NCI-H1092 treated with DMSO at 0.1 percent for 48 hours (cell line): ENCODE results near the gene CFAP73.
A peak's percentile ranks its signal among the peaks of the same experiment; 100 is the strongest.
"Not testable (repeated sequence)": the region's sequence is repeated elsewhere in the genome, so short reads cannot be mapped to it uniquely, and the experiment has no call there.

Experiments used
- DNase-seq: peaks from one replicate; lab custom pipeline; 2025; lab: John Stamatoyannopoulos, UW

CFAP73 gene

DNA sequence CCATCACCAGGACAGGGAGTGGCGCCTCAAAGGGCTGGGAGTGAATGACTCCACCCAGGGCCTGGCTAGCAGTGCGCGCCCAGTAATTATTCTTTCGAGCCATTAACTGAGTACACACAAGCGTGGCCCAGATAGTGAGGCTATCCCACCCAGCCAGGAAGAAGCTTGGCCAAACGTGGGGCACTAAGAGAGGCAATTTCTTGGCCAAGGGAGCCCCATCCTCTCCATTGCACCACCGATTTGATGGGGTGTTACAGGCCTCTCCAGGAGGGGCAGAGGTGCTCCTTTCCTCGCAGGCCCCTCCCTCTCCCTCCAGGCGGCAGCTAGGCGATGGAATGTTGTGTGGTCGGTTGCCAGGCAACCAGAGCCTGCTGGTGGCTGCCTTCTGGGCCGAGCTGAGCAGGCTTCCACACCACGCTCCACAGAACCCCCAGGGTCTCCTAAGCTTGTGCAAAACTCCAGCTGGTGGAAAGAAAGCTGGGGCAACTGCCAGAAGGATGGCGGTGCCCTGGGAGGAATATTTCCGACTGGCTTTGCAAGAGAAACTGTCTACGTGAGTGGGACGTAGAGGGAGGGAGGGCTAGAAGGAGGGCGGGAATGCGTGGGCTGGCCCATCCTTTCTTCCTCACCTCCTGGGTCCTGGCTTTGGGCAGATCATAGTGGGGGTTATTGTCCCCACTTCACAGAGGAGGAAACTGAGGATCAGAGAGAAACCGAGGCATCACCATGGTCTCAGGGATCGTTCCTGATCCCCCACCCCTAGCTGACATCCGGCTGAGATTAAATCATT lies at the start of gene CFAP73:
Gene CFAP73, plus strand, starts transcription at position 364 of the 790 bp plus-strand sequence. Its CDS starts 134 bp downstream, at position 498.
- DNase-seq: peak; percentile 19

DNA sequence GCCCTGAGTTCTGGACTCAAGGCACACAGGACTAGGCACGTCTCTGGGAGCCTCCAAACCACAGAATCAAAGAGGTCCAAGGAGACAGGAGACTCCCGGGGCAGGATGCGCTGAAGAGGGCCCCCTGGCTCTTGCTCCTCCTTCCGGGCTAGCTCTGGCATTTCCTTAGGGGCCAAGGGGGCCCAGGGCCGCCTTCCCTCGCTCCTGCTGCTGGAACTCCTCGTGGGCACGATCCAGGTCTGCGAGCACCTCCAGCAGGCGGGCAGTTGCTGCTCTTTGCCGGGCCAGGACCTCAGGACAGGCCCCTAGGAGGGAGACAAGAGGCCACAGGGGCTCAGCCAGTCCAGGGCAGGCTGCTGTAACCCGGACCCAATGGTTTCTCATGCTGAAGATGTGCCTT lies 49.8 kb upstream of the CFAP73 start:
- DNase-seq: no peak

DNA sequence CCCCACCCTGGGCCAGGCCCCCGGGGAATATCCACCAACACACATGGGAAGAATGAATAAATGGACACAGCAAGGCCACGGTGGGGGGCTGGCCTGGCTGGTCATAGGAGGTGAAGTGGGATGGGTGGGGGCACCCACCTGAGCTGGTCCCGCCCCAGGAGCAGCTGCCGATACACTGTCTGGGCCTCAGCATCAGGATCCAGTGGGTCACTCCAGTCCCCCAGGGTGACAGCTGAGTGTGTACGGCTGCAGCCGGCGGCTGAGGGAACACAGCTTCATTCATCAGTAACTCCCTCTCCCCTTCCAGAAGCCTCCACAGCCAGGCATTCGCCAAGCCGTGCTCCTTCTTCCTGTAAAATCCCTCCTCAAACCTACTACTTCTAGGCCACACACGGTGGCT lies 47.8 kb upstream of the CFAP73 start:
- DNase-seq: no peak

DNA sequence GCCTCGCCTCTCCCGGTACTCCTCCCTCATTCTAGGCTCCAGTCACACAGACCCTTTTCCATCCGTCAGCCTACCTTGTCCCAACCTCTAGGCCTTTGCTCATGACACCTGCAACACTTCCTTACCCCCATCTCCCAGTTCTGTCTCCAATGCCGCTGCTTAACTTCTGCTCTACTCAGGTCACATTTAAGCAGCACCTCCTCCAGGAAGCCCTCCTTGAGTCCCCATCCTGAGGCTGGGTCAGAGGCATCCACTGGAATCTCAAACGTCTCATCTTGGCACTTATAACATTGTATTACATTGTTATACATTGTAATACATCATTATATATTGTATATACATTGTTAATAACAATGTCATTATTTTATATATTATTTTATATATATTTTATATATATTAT lies 46.7 kb upstream of the CFAP73 start:
- DNase-seq: no peak

DNA sequence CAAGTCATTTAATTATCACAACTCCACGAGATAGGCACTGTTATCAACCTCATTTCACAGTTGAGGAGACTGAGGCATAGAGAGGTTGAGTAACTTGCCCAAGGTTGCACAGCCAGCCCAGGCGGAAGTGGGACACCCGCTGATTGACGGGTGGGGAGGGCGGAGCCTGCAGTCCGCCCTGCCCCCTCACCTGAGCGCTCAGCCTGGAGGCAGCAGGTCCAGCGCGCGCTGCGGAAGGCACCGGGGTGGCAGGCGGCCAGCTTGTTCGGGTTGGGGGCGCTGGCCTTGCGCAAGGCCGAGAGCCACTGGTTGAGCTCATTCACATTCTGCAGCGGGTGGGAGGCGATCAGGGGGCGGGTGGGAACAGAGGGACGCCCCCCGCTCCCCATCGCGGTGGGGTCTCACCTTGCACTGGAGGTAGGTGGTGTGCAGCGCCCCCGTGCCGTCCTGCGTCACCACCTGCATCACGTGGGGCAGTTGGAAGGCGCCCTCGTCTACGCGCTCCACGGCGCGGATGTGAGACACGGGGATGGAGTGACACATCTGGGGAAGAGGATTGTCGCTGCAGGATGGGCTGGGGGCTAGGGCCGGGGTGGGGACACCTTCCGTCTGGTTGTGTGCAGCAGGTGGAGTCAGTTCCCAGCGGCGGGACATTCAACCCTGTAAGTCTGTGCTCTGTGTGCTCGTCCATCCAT lies 45.6 kb upstream of the CFAP73 start:
- peak; percentile 49 for DNase-seq

DNA sequence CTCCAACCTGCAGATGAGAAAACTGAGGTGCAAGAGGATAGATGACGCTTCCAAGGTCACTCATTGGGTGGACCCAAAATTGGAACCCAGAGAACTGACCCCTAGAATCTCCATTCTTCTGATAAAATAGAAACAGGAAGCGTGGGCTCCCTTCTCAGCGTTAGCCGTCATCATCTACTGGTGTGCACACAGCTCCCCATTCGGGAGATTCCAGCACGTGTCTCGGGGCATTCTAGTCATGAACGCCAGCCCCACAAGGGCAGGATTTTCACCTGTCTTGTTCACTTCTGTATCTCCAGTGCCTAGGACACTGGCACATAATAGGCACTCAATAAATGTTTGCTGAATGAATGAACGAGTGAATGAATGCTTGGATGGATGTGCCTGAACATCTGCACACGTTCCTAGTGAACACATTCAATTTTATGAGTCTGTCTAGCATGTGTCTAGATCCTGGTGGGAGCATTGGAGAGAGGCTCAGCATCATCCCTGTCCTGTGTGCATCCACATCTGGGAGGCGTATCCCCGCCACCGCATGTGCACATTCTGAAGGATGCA lies 44.5 kb upstream of the CFAP73 start:
- DNase-seq: no peak

DNA sequence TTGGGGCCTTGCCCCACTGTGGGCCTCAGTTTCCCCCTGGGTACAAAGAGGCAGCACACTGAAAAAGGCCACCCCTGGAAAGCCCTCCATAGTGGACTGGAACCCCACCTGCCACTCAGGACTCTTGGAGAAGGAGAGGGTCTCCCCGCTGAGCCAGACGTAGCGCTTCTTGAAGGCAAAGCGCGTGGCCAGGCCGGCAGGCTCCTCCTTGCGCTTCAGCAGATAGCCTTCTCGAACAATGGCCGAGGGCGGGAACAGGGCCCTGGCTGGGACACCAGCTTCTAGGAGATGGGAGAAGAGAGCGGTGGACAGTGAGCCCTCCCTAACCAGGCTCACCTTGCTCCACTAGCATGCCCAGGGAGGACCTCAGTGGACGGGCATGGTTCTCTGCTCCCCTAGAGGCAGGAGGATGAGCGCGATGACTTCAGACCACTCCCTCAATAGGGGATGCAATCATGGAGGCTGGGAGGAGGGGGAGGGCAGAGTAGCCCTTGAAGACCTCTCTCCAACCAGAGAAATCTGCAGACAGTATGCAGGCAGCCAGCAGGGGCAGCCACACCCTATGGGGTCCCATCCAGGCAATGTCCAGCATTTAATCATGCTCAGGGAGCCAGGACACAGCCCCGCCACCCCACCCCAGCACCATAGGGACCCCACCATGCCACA lies 43.8 kb upstream of the CFAP73 start:
- DNase-seq: no peak

DNA sequence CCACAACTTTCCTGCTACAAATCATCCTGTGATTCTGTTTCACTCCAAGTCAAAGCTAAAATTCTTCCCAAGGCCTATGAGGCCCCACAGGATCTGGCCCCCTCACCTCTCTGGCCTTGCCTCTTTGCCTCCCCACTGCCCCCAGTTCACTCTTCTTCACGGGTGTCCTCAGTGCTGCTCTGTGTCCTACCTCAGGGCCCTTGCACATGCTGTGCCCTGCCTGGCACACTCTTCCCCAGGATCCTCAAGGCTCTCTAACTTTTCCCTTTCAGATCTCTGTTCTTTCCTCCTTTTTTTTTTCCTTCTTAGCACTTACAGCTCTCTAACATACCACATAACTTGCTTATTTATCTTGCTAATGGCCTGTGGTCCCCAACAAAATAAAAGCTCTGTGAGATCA lies 43.2 kb upstream of the CFAP73 start:
- no peak for DNase-seq

DNA sequence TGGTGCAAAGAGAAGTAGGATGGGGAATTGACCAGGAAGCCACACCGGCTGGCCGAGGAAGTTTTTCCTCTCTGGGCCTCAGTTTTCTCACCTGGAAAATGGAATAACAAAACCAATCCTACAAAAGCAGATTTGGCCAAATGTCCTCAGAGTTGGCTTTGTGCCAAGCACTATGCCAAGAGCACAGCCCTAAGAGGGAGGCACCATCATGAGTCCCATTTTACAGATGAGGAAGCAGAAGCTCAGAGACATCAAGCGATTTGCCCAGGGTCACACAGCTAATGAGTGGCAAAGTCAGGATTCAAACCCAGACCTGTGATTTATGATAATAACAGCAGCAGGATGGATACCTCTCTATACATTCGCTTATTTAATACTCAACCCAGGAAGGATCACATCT lies 41.2 kb upstream of the CFAP73 start:
- no peak for DNase-seq

DNA sequence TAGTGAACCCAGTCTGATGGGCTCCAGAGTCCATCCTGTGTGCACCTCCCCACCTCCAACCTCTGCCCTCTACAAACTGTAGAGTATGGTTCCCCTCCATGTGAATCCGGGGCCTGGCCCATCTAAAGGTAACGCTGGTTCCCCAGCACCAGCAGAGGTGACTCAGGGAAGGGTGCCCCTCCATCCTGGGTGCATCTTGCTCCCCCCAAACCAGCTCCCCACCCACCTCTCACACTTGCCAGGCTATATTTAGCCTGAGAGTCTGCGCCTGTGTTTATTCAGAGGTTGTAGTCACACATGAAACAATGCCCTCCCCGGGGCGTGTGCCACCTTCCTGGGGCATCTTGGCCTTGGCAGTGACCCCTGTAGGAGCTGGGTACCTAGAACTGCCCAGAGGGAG lies 40.2 kb upstream of the CFAP73 start:
- DNase-seq: no peak

DNA sequence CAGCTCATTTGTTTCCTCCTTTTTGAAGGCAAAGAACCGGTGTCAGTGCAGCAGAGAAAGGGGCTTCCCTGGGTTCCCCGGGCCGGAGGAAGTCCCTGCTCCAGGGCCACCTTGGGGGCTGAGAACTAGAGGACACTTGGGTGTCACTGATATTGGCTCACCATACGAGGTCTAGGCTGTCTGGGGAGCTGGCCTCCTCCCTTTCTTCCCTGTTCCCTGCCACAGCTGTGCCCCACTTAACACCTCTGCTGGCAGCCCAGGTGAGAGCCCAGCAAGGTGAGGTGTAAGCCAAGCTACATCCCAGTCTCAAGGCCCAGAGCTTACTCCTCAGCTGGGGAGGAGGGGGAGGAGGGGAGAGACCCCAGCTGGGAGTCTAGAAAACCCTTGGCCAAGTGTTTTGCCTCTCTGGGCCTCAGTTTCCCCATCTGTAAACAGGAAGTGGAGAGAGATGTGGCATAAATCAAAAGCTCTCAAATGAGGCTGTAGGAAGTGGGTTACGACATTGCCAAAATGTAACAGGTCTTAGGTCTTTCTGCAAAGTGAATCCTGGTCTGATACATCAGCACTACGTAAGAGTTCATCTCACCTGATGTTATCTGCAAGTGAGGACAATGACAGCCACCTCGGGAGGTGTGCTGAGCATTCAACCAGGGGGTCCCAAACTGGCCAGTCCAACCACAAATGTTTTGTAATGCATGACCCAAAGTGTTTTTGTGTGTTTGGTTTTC lies 39.5 kb upstream of the CFAP73 start:
- DNase-seq: no peak

DNA sequence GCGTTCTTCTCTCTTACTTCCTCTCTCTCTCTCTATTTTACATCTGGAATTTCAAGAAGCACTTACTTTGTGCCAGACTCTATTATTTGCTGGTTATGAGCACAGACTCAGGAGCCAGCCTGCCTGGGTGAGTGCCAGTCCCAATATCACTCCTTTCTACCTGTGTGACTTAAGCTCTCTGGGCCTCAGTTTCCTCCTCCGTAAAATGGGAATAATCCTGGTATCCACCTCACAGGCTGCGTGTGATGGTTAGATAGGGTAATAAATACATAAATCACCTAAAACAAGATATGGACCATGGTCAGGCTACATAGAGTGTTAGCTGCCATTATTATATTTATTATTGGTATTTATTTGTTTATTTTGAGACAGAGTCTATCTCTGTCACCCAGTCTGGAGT lies 38.3 kb upstream of the CFAP73 start:
- DNase-seq: no peak

DNA sequence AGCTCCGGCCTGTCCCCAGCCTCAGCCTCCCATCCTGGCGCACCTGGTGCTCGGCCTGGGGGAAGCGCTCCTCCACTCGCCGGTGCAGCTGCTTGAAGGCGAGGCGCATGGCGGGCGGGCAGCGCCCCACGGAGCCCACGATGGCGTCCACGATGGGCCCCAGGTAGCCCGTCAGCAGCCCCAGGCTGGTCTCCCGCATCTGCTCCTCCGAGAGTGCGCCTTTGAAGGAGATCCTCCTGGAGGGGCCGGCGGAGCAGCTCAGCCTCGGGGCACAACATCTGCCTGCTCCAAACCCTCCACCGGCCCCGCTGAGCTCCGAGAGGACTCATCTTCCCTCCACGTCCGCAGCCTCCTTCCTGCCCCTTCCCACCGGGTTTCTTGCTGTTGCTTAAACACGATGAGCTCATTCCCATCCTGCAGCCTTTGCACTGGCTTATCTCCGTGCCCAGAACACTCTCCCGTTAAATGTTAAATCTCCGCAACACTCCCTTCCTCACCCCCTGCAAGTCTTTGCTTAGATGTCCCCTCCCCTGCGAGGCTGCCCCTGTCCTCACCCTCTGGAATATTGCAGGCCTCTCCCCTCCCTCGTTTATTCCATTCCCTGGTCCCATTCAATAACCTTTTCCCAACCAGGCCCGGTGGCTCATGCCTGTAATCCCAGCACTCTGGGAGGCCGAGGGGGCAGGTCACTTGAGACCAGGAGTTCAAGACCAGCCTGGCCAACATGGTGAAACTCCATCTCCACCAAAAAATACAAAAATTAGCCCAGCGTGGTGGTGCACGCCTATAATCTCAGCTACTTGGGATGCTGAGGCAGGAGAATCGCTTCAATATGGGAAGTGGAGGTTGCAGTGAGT lies 37.3 kb upstream of the CFAP73 start:
- no peak for DNase-seq

DNA sequence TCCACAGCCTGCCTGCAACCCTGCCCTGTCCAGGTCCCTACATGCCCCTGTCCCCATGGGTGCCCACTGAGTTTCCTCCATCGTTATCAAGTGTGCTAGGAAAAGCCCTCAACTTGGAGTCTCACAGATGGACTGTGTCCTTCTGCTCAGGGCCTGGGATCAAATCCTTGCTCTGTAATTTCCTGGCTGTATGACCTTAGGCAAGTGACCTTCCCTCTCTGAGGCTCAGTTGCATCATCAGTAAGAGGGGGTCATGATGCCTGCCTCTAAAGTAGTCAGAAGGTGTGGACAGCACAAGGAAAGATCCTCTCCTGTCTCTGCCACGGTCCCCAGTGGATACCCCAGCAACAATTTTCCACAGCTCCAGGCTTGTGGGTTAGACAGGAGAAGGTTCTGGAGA lies 36.1 kb upstream of the CFAP73 start:
- no peak for DNase-seq

DNA sequence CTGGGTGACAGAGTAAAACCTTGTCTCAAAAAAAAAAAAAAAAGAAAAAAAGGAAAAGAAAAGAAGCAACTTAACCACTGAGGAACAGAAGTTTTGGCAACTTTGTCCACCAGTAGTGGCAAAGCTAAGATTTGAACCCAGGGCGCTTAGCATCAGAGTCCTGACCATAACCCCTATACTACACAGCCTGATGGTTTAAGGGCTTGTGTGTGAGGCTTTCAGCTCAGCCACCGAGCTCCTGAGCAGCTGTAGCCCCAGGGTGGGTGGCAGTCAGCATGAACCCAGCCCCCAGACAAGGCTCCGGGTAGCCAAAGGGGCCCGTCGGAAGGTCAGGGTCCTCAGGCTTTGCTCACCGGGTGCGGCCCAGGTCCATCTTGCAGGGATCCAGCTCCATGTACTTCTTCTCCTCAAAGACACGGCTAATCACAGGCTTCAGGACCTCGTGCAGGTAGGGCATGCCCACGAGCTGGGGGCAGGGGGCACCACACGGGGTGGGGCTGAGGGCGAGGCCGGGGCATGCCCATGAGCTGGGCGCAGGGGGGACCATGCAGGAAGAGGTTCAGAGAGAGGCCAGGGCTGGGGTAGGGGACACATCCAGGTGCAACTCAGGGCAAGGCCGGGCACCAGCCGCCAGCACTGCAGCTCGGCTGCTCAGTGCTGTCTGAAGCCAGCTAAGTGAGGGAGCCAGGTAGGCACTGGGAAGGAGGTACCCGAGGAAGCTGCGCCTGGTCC lies 34.9 kb upstream of the CFAP73 start:
- no peak for DNase-seq

DNA sequence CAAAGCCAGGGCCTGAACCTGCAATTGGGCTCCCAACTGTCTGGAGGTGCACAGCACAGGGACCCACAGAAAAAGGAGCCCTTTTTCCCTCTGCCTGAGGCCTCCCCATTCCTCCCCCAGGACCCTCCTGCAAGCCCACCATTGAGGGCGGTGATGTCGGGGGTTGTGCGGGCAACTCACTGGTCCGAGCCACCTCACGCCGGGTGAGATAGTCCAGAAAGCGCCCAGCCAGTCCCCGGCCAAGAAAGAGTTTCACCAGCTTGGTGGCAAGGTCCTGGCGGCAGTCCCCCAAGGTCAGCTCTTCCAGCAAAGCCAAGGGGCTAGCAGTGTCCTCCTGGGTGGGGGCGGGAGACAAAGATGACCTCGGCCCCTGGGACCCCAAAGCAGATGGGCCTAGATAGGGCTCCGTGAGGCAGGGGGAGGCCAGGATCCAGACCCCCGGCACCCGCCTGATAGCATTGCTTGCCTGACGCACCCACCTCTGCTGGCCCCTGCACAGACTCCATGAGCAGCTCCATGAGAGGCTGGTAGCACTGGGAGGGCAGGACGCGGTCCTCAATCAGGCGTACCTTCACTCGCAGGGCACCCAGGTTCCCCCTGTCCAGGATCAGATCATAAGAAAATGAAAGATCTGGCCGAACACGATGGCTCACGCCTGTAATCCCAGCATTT lies 33.9 kb upstream of the CFAP73 start:
- no peak for DNase-seq

DNA sequence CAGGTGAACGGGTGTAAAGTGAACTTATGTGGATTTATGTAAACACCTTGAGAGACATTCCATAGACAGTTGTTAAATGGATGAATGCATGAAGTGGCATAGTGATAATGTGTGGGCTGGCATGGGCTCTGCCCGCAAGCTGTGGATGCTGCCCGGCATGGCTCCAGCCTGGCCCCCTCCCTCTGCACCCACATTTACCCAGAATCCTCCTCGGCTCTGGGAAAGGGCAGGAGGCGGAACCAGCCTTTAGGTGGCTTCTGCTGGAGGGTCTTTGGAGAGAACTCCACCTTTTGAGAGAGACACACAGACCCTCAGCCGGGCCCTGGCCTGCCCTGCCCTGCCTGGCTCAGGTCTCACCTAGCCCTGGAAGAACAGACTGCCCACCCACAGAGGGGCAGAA lies 32.6 kb upstream of the CFAP73 start:
- no peak for DNase-seq

DNA sequence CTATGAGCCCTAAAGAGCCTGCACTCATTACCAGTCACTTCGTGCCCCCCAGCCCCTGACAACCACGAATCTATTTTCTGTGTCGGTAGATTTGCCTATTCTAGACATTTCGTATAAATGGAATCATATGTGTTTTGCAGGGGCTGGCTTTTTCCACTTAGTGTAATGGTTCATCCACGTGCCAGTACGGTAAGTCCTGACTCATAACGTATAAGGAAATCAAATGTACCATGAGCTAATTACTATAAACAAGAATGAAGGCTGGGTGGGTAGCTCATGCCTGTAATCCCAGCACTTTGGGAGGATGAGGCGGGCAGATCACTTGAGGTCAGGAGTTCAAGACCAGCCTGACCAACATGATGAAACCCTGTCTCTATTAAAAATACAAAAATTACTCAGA lies 31.8 kb upstream of the CFAP73 start:
- DNase-seq: not testable (repeated sequence)

DNA sequence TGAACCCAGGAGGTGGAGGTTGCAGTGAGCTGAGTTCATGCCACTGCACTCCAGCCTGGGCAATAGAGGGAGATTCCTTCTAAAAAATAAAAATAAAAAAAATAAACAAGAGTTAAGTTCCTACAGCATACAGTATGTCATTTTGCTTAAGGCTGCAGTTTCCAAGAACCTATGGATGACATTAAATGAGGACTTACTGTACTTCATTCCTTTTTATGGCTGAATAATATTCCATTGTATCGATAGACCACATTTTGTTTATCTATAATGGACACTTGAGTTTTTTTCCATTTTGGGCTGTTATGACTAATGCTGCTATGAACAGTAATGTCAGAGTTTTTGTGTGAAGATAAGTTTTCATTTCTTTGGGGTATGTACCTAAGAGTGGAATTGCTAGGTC lies 31.4 kb upstream of the CFAP73 start:
- no peak for DNase-seq
